ENCODE results near the gene PDS5B. TPM values are rescaled to one million over a fixed set of nuclear protein-coding genes. Genes with fewer than 3 reads are reported as not detected.

Gene PDS5B
- total RNA-seq, 1 donor from 2014 or later: 26.1 TPM

DNA sequence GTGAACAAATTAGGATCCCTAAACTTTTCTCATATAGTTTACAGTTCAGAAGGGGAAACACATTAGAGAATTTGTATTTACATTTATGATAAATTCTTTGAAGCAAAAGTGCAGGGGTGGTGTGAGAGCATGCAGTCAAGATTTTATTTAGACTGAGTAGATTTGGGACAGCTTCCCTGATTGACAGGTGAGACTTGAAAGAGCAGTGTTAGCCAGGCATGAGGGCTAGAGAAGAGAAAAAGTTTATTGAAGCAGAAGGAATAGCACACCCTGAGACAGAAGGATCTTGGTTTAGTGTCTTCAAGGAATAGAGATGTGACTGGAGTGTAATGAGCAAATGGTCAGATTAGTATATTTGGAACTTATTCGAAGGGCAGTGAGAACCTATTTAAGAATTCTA is 50.5 kb downstream of the PDS5B start:
- no peak for ATAC-seq
- no peak for DNase-seq
- intact Hi-C loops (cut with micrococcal nuclease): no loop called here

DNA sequence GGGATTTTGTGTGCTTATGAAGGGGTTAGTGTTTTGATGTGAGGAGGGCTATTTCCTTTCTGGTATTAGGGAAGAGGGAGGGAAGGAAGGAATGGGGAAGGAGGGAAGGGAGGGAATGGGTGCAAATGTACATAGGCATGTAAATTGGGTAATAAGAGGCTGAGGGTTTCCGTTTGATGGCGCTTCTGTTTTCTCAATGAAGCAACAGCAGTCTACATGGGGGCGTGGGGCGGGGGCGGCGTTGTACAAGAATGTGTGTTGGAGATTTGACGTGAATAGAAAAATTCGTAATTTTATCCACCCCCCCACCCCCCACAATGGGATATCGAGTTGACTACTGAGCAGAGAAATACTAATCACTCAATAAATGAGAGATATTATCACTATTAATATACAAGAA is 52.5 kb downstream of the PDS5B start:
- DNase-seq (no peak), ATAC-seq (no peak)
- intact Hi-C loops (cut with micrococcal nuclease): loop anchor here (2.0 kb wide), 1 partner anchor 52 kb away; the partner anchor contains the start of gene PDS5B

DNA sequence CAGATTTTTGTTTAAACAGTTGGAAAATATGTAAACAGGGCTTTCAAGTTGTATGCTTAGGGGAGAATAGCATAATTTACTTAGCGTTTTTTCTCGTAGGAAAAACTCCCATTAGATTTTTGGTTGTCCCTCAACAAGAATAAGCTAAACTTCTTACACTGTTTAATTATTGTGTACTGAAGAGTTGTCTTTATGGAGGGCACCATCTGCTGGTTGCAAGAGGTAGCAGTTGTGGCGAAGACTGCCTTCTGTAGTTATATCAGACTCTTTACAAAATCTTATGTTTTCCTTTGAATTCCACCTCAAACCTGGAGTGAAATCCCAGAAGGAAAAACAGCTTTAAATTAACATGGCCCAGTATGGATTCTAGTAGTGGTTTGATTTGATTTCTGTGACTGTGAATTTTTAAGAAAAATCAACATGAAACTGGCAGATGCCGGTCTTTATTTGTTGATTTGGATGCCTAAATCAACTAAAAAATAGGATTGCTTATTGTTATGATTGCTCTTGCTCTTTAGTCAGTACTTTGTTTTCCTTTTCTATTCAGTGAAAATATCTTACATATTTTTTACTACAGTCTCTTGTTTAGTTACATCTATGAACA is 53.4 kb downstream of the PDS5B start:
- intact Hi-C loops (cut with micrococcal nuclease): loop anchor here (2.0 kb wide), 1 partner anchor 53 kb away; the partner anchor contains the start of gene PDS5B
- DNase-seq: peak; percentile 46
- ATAC-seq: peak; percentile 86

DNA sequence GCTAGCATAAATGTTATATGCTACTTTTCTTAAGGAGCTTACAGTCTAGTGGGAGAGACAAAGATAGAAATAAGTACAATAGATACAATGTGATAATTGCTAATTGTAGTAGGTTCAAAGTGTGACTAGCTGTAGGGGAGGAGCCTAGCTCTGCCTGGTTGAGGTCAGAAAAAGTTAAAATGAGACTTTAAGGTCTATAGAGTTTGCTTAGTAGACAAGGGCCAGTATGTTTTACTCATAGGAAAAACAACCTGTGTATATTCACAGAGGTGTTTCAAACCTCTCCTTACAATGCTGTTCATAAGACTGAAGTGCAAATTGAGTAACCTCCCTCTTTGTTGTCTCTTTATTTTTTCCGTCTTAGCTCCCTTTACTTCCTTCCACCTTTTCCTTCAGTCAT is 56.1 kb downstream of the PDS5B start:
- no peak for ATAC-seq
- DNase-seq: no peak
- intact Hi-C loops (cut with micrococcal nuclease): no loop called here

DNA sequence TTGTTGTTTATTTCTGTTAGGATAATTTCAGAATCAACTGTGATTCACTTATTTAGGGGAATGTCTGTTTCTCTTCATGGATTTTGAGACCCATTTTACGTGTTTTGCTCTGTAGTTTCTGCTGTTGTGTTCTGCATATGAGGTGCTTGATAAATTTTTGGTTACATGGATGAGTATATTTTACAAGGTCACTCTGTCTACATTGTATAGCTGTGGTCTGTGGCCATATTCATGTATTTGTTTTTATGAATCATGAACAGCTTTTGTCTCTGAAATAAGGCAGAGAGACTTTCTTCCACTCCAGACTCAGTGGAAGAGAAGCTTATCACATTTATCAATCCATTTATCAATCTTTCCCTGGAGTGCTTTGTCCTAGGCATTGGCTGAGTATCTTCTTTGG is 56.6 kb downstream of the PDS5B start:
- DNase-seq (no peak), ATAC-seq (no peak)
- intact Hi-C loops (cut with micrococcal nuclease): no loop called here

DNA sequence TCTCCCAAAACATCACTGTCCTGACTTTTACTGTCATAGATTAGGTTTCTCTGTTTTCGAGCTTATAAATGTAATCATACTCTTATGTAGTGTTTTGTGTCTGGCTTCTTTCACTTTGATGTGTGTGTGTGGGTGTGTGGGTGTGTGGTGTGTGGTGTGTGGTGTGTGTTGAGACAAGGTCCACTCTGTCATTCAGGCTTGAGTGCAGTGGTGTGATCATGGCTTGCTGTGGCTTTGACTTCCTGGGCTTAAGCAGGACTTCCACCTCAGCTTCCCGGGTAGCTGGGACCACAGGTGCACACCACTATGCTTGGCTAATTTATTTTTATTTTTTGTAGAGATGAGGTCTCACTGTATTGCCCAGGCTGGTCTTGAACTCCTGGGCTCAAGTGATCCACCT is 59.6 kb downstream of the PDS5B start:
- no peak for DNase-seq
- intact Hi-C loops (cut with micrococcal nuclease): no loop called here
- ATAC-seq: no peak

DNA sequence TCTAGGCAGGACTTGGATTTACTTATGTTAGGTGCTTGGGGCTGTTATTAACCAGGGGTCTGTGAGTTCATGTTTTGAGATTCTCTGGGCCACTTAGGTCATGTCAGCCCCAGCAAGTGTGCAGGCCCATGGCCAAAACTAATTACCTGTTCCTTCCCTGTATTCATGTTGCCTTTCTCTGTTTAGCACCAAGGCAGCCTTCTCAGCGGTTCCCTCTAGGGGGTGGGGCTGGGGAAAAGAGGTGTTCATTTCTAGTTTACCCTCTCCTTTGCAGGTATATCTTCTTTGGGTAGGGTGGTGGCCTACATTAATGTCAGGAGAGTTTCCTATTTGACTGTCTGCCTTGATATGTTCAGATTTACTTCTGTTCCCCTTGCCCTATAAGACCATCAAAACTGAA is 61.7 kb downstream of the PDS5B start:
- no peak for ATAC-seq

DNA sequence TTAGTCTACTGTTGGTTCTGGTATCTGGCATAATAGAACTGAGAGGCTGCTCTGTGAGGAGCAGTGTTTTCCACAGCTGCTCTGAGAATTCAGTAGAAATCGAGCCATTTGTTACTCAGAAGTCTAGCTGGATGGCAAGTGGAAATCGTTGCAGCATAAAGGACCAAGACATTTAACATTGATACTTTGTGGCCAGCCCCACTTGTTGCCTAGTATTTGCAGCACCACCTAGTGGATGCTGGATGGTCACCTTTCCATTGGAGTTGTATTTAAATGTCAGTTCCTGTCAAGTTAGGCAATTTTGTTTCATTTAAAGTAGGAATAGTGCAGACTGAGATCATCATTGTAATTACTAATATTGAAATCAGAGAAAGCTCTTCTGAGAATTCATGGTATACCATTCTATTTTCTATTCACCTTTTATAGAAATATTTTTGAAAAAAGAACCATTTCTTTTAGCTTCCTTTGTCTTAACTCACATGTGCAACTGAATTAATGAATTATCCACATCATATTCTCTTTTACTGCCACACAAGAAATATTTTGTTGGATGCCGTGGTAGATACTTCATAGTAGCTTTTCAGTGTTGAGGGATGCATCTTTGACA is 64.6 kb downstream of the PDS5B start:
- intact Hi-C loops (cut with micrococcal nuclease): no loop called here
- ATAC-seq: peak; percentile 70
- no peak for DNase-seq

More for the DNA sequence above, 61.7 kb downstream of the PDS5B start:
- no peak for DNase-seq
- intact Hi-C loops (cut with micrococcal nuclease): no loop called here

DNA sequence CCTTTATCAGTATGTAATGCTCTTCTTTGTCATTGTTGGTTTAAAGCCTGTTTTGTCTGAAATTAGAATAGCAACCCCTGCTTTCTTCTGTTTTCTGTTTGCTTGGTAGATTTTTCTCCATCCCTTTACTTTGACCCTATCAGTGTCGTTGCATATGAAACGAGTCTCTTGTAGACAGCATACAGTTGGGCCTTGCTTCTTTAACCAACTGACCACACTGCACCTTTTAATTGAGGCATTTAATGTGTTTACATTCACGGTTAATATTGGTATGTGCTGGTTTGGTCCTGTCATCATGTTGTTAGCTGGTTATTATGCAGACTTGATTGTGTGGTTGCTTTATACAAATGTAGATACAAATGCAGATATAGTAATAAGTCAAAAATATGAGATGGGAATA is 71.1 kb downstream of the PDS5B start:
- DNase-seq (no peak), ATAC-seq (no peak)
- intact Hi-C loops (cut with micrococcal nuclease): no loop called here

DNA sequence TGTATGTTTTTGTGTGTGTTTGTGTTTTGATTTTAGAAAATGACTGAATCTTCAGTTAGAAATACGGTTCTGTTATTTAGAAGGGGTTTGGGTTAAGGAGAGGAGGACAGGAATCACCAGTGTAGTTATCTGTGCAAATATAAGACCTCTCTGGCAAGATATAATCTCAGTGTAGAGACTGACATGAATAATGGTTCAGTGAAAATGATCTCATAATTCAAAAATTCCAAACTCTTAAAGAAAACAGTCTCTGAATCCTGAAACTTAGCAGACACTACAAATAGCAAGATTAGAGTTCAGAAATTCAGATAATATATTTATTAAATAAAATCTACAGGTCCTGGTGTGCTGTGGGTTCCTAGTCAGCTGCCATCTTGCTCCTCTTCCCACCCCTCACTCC is 73.5 kb downstream of the PDS5B start:
- intact Hi-C loops (cut with micrococcal nuclease): no loop called here
- DNase-seq (no peak), ATAC-seq (no peak)

DNA sequence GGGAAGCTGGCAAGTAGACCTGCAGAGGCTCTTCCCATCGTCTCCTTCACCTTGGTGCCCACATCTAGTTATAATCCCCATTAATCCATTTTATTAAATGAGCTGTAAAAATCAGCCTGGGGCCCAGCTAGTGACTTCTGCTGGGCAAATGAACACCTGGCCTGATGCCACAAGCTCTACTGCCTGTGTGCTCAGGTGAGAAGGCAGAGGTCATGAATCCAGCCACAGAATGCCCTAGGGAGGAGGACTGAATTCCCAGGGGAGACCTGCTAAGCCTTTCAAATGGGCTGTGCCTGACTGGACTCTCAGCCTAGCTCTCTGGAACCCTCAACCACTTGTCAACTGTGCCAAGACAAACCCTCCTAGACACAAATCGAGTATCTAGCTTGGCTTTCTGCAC is 74.0 kb downstream of the PDS5B start:
- intact Hi-C loops (cut with micrococcal nuclease): no loop called here
- ATAC-seq: no peak
- DNase-seq: no peak

DNA sequence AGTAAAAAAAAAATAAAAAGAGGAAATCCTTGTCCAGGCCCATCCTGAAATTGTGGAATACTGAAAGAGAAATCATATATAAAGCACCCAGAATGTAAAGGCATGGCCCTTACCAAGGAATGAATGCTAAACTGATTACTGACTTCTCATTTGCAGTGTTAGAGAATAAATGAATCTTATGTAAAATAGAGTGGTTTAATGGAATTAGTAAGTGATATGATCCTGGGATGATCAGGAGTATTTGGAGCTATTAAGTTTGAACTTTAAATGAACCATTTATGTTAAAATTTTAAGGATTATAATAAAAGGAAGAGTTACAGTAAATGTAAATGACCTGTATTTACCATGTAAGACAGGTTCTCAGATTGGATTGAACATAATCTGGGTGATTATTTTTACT is 75.4 kb downstream of the PDS5B start:
- intact Hi-C loops (cut with micrococcal nuclease): no loop called here
- ATAC-seq: no peak
- DNase-seq: no peak

DNA sequence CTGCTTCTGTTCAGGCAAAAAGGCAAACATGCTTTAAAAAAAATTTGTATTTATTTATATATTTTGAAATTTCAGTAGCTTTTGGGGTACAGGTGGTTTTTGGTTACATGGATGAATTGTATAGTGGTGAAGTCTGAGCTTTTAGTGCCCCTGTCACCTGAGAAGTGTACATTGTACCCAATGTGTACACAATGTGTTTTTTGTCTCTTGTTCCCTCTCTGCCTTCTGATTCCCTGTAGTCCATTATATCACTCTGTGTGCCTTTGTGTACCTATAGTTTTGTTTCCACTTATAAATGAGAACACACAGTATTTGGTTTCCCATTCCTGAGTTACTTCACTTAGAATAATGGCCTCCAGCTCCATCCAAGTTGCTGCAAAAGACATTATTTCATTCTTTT is 77.4 kb downstream of the PDS5B start:
- intact Hi-C loops (cut with micrococcal nuclease): no loop called here
- ATAC-seq (no peak), DNase-seq (no peak)

DNA sequence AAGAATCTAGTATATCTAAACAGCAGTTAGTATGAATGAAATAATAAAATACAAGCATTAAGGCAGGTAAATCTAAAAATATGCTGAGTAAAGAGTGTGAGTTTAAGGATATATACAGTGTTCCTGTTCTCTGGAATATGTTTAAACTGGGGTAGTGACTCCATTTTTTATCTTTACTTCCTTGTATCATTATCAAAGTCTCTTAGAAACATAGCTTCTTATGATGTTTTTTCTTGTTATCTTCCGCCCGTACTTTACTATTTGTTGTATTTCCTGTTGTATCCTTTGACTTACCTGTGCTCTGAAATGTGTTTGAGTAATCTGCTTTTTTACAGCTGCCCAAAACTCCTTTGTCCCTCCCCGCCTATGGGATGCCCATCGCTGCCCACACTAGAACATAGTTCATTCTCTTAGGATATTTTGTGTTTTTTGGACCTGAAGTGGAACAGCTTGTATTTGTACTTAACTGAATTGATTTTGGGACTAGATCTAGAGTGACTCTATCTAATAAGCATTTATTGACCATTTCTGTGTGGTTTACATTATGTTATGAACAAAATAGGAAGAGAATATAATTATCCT is 80.8 kb downstream of the PDS5B start:
- DNase-seq (no peak), ATAC-seq (no peak)
- intact Hi-C loops (cut with micrococcal nuclease): no loop called here

DNA sequence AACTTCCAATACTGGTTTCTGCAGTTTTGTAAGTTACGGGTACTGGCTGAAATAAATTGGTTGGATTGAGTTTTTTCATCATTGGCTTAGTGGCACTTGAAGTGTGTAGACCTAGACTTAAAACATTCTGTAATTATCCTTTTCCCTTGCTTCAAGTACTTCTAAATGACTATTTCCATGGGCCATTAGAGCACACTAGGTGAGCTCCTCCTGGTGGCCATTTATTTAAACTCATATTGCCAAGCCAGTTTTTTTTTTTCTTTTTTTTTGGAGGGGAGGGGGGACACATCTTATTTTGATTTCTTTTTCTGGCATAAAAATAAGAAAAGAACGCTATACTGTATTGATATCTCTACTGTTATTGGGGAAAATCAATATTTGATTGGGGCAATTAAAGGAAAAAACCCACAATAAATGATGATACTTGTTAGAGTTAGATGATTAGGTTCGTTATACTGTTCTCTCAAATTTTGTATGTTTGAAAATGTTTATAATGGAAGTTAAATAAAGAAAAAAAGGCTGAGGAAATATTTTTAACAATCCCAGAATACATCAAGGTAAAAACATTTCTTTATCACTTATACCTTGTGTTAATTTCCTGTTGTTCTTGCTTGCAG is 82.9 kb downstream of the PDS5B start:
- intact Hi-C loops (cut with micrococcal nuclease): no loop called here
- ATAC-seq (no peak), DNase-seq (no peak)

DNA sequence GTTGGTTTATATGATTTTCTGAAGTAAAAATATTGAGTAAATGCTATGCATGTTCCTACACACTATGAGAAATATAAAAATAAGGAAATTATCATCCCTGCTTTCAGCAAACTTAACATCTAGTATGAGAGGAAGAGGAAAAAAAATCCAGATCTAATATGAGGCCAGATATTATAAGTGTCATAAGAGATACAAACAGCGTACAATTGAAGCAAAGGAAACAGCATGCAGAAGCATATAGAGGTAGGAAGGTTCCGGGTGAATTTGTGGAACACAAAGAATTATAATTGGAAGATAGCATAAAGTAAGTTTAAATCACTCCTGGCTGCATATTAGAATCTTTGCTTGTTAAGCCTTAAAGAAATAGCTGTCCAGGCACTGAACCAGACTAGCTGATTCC is 88.3 kb downstream of the PDS5B start:
- intact Hi-C loops (cut with micrococcal nuclease): no loop called here
- ATAC-seq (no peak), DNase-seq (no peak)

DNA sequence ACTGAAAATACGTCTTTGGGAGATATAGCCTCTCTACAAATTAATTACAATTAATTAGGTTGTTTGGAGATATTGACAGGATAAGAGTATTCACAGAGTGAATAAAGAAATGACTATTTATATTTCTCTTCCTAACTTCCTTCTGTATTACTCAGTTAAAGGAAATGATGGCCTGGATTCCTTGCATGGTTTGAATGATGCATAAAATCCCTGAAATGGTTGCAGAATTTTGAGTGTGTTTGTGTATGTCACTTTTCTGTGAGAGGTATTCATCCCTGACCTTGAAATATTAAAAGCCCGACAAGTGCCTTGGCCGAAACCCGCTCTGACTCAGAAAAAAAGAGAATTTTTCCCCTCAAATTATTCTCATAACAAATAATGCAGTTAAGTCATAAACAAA is 90.0 kb downstream of the PDS5B start:
- DNase-seq (no peak), ATAC-seq (no peak)
- intact Hi-C loops (cut with micrococcal nuclease): no loop called here

DNA sequence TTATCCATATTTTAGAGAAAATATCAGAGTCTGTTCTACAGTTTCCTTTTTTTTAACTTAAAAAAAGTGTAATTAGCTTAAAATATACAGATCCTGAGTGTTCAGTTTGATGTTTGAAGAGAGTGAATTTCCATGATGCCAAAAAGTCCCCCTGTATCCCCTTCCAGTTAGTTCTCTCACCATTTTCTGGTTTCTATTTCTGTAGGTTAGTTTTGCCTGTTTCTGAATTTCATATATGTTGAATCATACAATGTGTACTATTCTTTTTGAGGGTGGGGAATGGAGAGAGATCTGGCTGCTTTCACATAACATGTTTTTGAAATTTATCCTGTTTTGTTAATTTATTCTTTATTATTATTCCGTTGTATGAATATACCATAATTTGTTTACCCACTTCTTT is 95.9 kb downstream of the PDS5B start:
- DNase-seq: no peak
- intact Hi-C loops (cut with micrococcal nuclease): no loop called here
- ATAC-seq: no peak

DNA sequence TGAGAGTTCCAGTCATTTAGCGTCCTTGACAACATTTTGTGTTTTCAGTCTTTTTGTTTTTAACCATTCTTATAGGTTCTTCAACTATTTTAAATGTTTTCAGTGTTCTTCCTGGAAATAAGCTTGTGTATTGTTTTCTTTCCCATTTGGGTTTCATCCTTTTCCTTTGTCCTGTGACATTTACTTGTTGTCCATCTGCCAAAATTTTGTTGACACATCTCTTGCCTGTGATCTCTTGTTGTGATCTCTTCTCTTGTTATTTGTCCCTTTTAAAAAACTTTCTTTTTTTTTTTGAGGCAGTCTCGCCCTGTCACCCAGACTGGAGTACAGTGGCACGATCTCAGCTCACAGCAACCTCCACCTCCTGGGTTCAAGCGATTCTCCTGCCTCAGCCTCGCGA is 96.5 kb downstream of the PDS5B start:
- DNase-seq: no peak
- no peak for ATAC-seq
- intact Hi-C loops (cut with micrococcal nuclease): no loop called here

DNA sequence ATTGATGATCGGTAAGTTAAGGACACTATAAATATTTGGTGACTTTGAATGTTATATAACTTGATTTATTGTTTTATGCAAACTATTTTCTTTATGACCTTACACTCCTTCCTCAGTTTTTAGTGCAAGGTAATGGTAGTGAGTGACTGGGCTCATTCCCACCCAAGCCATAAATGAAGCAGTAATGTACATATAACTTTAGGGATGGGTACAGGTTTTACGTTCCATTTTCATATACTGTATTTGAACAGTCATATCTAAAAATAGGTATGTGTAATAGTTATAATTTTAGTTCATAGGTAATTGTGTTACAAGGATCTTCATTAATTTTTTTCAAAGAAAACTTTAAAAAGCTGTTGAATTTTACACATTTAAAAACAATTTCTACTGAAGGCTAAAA is 101.0 kb downstream of the PDS5B start:
- no peak for DNase-seq
- no peak for ATAC-seq
- intact Hi-C loops (cut with micrococcal nuclease): no loop called here

Measured in left ventricle myocardium superior (tissue), 1 donor.